Calu3 (cell line): Measurements from ENCODE around the gene KCNH5. TPM values are rescaled to one million over a fixed set of nuclear protein-coding genes. Genes with fewer than 3 reads are reported as not detected.

Experiments
- BruUV-seq: library from RNA; stranded (reverse); fragments of 400-500 nt; replicated peaks from 2 replicates; lab custom pipeline; 2021; lab: Mats Ljungman, UMichigan
- CTCF ChIA-PET: fragments of 300-600 bp; sonication (Branson Sonifier 250); formaldehyde crosslinking; loops from one replicate; lab custom pipeline; 2022; ENCODE audit warnings: antibody characterized with exemption; lab: Charles Lee
- DNase-seq: peaks from one replicate; pipeline ENCODE4 v3.0.0; 2022
- H3K27ac Mint-ChIP-seq: one replicate; pipeline ENCODE4 v1.8.0; 2022; ENCODE audit warnings: mixed read lengths; ENCODE audit not compliant: unreplicated experiment
- H3K27me3 Mint-ChIP-seq: one replicate; pipeline ENCODE4 v1.8.0; 2022; ENCODE audit warnings: mixed read lengths; ENCODE audit not compliant: unreplicated experiment
- H3K36me3 Mint-ChIP-seq: one replicate; pipeline ENCODE4 v1.8.0; 2022; ENCODE audit warnings: mild to moderate bottlenecking, moderate library complexity, mixed read lengths; ENCODE audit not compliant: insufficient read depth, unreplicated experiment
- H3K4me1 Mint-ChIP-seq: one replicate; pipeline ENCODE4 v1.8.0; 2022; ENCODE audit warnings: mild to moderate bottlenecking, low read depth, mixed read lengths; ENCODE audit not compliant: unreplicated experiment
- H3K4me3 Mint-ChIP-seq: one replicate; pipeline ENCODE4 v1.8.0; 2022; ENCODE audit warnings: mild to moderate bottlenecking, low read depth, moderate library complexity, mixed read lengths; ENCODE audit not compliant: unreplicated experiment
- H3K9me3 Mint-ChIP-seq: one replicate; pipeline ENCODE4 v1.8.0; 2022; ENCODE audit warnings: low read depth, mixed read lengths; ENCODE audit not compliant: unreplicated experiment
- CTCF ChIP-seq: fragments of 200-600 bp; IDR thresholded peaks from one replicate; pipeline ENCODE4 v1.8.0; 2022; ENCODE audit warnings: antibody characterized with exemption; ENCODE audit not compliant: unreplicated experiment
- intact Hi-C: fragments of 100-400 bp; cut with micrococcal nuclease; formaldehyde crosslinking; loops from one replicate; pipeline ENCODE4 v1.10.0; 2022; ENCODE audit not compliant: unreplicated experiment
- total RNA-seq: library from RNA; stranded (reverse); gene quantifications from 2 replicates; pipeline ENCODE4 v1.2.3, GENCODE V29; 2022

KCNH5 gene
- total RNA-seq, 1 experiment from 2014 or later = not detected

- Mint-ChIP-seq H3K4me1 (no peaks in the 10 kb centered on the region), H3K4me3 (no peak overlapping the region), H3K36me3 (no peaks in the 10 kb centered on the region), H3K27me3 (no peaks in the 10 kb centered on the region), H3K27ac (no peak overlapping the region), H3K9me3 (no peaks in the 10 kb centered on the region)
- no peak for TF ChIP-seq CTCF
- CTCF ChIA-PET = interaction anchor here (0.6 kb wide), 1 partner anchor 803 kb away, joined by 3 read pairs; no protein-coding TSS in a partner anchor
- no peak for DNase-seq
- no TSS peak for BruUV-seq
- intact Hi-C loops = no loop called here
Measured at GRCh38 chr14:62743560-62743959, 301.7 kb downstream of the KCNH5 start.

- Mint-ChIP-seq H3K27me3 (no peaks in the 10 kb centered on the region), H3K4me3 (no peak overlapping the region), H3K27ac (no peak overlapping the region), H3K36me3 (no peaks in the 10 kb centered on the region), H3K4me1 (no peaks in the 10 kb centered on the region), H3K9me3 (no peaks in the 10 kb centered on the region)
- CTCF ChIA-PET = no interaction called here
- intact Hi-C loops = no loop called here
- BruUV-seq = no TSS peak
- TF ChIP-seq CTCF = no peak
- DNase-seq = no peak
Measured at GRCh38 chr14:62743118-62743517, 302.1 kb downstream of the KCNH5 start.

GRCh38 chr14:62739647-62740046, 305.6 kb downstream of the KCNH5 start:
- Mint-ChIP-seq H3K4me3 (no peak overlapping the region), H3K4me1 (no peaks in the 10 kb centered on the region), H3K27ac (no peak overlapping the region), H3K9me3 (peaks cover 6% of the 10 kb centered on the region), H3K27me3 (no peaks in the 10 kb centered on the region), H3K36me3 (no peaks in the 10 kb centered on the region)
- no TSS peak for BruUV-seq
- DNase-seq = no peak
- intact Hi-C loops = no loop called here
- TF ChIP-seq CTCF = no peak
- CTCF ChIA-PET = no interaction called here

GRCh38 chr14:62736048-62737043, 308.9 kb downstream of the KCNH5 start:
- intact Hi-C loops = no loop called here

More at GRCh38 chr14:62736048-62737043, 308.9 kb downstream of the KCNH5 start:
- no TSS peak for BruUV-seq
- CTCF ChIA-PET = no interaction called here
- H3K27me3 Mint-ChIP-seq = no peaks in the 10 kb centered on the region
- H3K27ac Mint-ChIP-seq = no peak overlapping the region
- peaks cover 6% of the 10 kb centered on the region for H3K9me3 Mint-ChIP-seq
- no peaks in the 10 kb centered on the region for H3K4me1 Mint-ChIP-seq
- no peak for TF ChIP-seq CTCF
- no peak overlapping the region for H3K4me3 Mint-ChIP-seq
- H3K36me3 Mint-ChIP-seq = no peaks in the 10 kb centered on the region
- no peak for DNase-seq
